Pancreas (tissue), 10 donors: ENCODE measurements around the gene OR9Q1. TPM values are rescaled to one million over a fixed set of nuclear protein-coding genes. Genes with fewer than 3 reads are reported as not detected.

Source experiments
- ATAC-seq, 4 donors: fragments of 200-7000 bp; cut with Tn5 transposase; one replicate each; pipeline versions ENCODE4 v1.8.0 to v1.9.1; 2020; ENCODE audit warnings: mild to moderate bottlenecking in 4 of 4, moderate library complexity in 4 of 4
- DNase-seq, 6 donors: peaks; one replicate each; pipeline ENCODE4 v3.0.0-alpha.2; 2020
- FAIRE-seq: peaks from 2 replicates; lab custom pipeline; 2012; peaks lifted over from hg19 to GRCh38; lab: Jason Lieb, UNC
- H3K27ac ChIP-seq, 4 donors: fragments of 200-600 bp; sonication (generic); 1 replicate in 3 of 4; 2 replicates in 1 of 4; pipeline versions ENCODE4 v1.5.0 to v1.8.0; 2020
- H3K27me3 ChIP-seq, 4 donors: fragments of 200-600 bp; one replicate each; pipeline ENCODE4 v1.8.0; 2021
- H3K36me3 ChIP-seq, 3 donors: fragments of 200-600 bp; sonication (generic) in 1 of 3; one replicate each; pipeline versions ENCODE4 v1.5.0 to v1.8.0; 2020 to 2021
- H3K4me1 ChIP-seq, 3 donors: fragments of 200-600 bp; one replicate each; pipeline ENCODE4 v1.8.0; 2021
- H3K4me3 ChIP-seq, 4 donors: fragments of 200-600 bp; sonication (generic) in 2 of 4; one replicate each; pipeline versions ENCODE4 v1.5.0 to v1.8.0; 2020 to 2021
- H3K9me3 ChIP-seq, 4 donors: fragments of 200-600 bp; one replicate each; pipeline ENCODE4 v1.8.0; 2021
- CTCF ChIP-seq, 4 donors: fragments of 200-600 bp; sonication (generic) in 3 of 4; IDR thresholded peaks; one replicate each; pipeline versions ENCODE4 v1.5.0 to v1.8.0; 2021; ENCODE audit warnings: antibody characterized with exemption in 4 of 4
- WGBS, 2 donors: extraction: QIAGEN DNeasy Blood & Tissue Kit; methylation state at CpG; one replicate each; pipeline ENCODE4 v1.1.7; 2013; 5-methylcytosine and 5-hydroxymethylcytosine counted together
- intact Hi-C, 3 donors: fragments of 100-400 bp; cut with DNase I; formaldehyde crosslinking; loops; one replicate each; pipeline versions ENCODE4 v1.11.1 to v1.14.2; 2022
- polyA plus RNA-seq, 2 donors: library from polyadenylated mRNA; stranded (reverse); fragments of 200-250 nt; gene quantifications; one replicate each; pipeline ENCODE4 v1.2.3, GENCODE V29; 2013
- total RNA-seq, 6 donors: library from RNA; stranded (reverse); fragmentation: NEBNext Ultra II Directional in 4 of 6; extraction: Animal tissue kit (Norgen Biotek cat#: 25700) in 4 of 6; gene quantifications; one replicate each; pipeline versions ENCODE4 v1.2.1 to v1.2.4, GENCODE V29; 2021 to 2023
- donor health status: healthy with polysubstance abuse.
- donor health status: DM: no; HTN: no; CAD: no; lungs with moderate emphysema.
- donor health status: DM: no; HTN: no; CAD: no.
- donor health status: control.
- donor health status: control.
- donor health status: Bipolar disorder and iron deficiency.
- donor health status: DM: yes; HTN: yes; CAD: no.
- donor health status: DM: no; HTN: no; CAD: no.
- donor health status: DM: no; HTN: no; CAD: no.
- donor health status: DM: yes; HTN: yes; CAD: no.

Gene OR9Q1
- total and polyA plus RNA-seq, 8 donors, result not detected

- TF ChIP-seq CTCF (IDR thresholded peaks at IDR 0.05), result no peak
- 60 to 69% methylated on average over 12 to 13 of the region's 13 CpGs for WGBS, 2 donors
- intact Hi-C loops, result no loop called here
- no peaks in the 10 kb centered on the region for H3K9me3 ChIP-seq
- peaks cover 0 to 6% (median 6%) of the 10 kb centered on the region in 3 donors for H3K4me1 ChIP-seq
- no peak overlapping the region for H3K4me3 ChIP-seq
- no peaks in the 10 kb centered on the region for H3K27me3 ChIP-seq
- DNase-seq, result peak in 5 of 6 donors; percentile 33 to 76 (median 54)
- no peaks in the 10 kb centered on the region for H3K36me3 ChIP-seq
- H3K27ac ChIP-seq, result peak overlapping the region; percentile 24 to 77 (median 60)
- peak; percentile 30 to 39 (median 32) for ATAC-seq
- FAIRE-seq, result no peak
Measured at GRCh38 chr11:58058276-58059006, 34.8 kb downstream of the OR9Q1 start.

- FAIRE-seq (no peak), DNase-seq (no peak), ATAC-seq (peak; percentile 60 to 70 (median 64))
- TF ChIP-seq CTCF (IDR thresholded peaks at IDR 0.05), result no peak
- Histone ChIP-seq H3K9me3 (no peaks in the 10 kb centered on the region), H3K27ac (peak overlapping the region; percentile 24 to 77 (median 60)), H3K27me3 (no peaks in the 10 kb centered on the region), H3K4me3 (no peak overlapping the region), H3K36me3 (no peaks in the 10 kb centered on the region), H3K4me1 (peaks cover 0 to 6% (median 6%) of the 10 kb centered on the region in 3 donors)
- intact Hi-C loops, result no loop called here
- 45 to 52% methylated on average over 4 of the region's 4 CpGs for WGBS, 2 donors
Measured at GRCh38 chr11:58059007-58059350, 35.3 kb downstream of the OR9Q1 start.

- Histone ChIP-seq H3K4me3 (no peak overlapping the region), H3K27ac (peak overlapping the region; percentile 26 to 77 (median 51)), H3K4me1 (peaks cover 0 to 6% (median 6%) of the 10 kb centered on the region in 3 donors), H3K36me3 (no peaks in the 10 kb centered on the region), H3K9me3 (no peaks in the 10 kb centered on the region), H3K27me3 (no peaks in the 10 kb centered on the region)
- no peak for TF ChIP-seq CTCF (IDR thresholded peaks at IDR 0.05)
- intact Hi-C loops, result no loop called here
- 56 to 62% methylated on average over 3 of the region's 3 CpGs for WGBS, 2 donors
- FAIRE-seq (no peak), ATAC-seq (peak; percentile 16 to 51 (median 50)), DNase-seq (no peak)
Measured at GRCh38 chr11:58060535-58060934, 36.9 kb downstream of the OR9Q1 start.

- no peak for DNase-seq
- Histone ChIP-seq H3K27me3 (no peaks in the 10 kb centered on the region), H3K27ac (peak overlapping the region in 3 of 4 donors; percentile 26 to 77 (median 63)), H3K4me1 (peaks cover 0 to 6% (median 6%) of the 10 kb centered on the region in 3 donors), H3K36me3 (no peaks in the 10 kb centered on the region), H3K9me3 (no peaks in the 10 kb centered on the region), H3K4me3 (no peak overlapping the region)
- TF ChIP-seq CTCF (IDR thresholded peaks at IDR 0.05), result no peak
- peak; percentile 22 to 68 (median 56) for ATAC-seq
- no peak for FAIRE-seq
- intact Hi-C loops, result no loop called here
- WGBS, 2 donors, result 34 to 37% methylated on average over 6 of the region's 6 CpGs
Measured at GRCh38 chr11:58060939-58061672, 37.4 kb downstream of the OR9Q1 start.
